Peyer's patch (tissue), 4 donors: ENCODE results near the gene MYEOV.

Experiments
- POLR2A ChIP-seq, 2 donors: fragments of 450-650 bp; IDR thresholded peaks; one replicate each; pipeline ENCODE4 v1.5.1; 2017; ENCODE audit warnings: antibody characterized with exemption in 2 of 2, mild to moderate bottlenecking in 2 of 2, moderate library complexity in 2 of 2
- TF ChIP-seq, protein P1 (sequence below), 6 experiments: fragments of 450-650 bp in 4 of 6; fragments of 200-600 bp in 2 of 6; sonication (generic) in 1 of 6; IDR thresholded peaks; one replicate each; pipeline ENCODE4 v1.5.1; 2017 to 2019; ENCODE audit warnings: antibody characterized with exemption in 6 of 6, mild to moderate bottlenecking in 3 of 6, moderate library complexity in 1 of 6

GRCh38 chr11:69308936-69309615 lies 15.1 kb downstream of the MYEOV start:
- TF ChIP-seq, protein P1, sequence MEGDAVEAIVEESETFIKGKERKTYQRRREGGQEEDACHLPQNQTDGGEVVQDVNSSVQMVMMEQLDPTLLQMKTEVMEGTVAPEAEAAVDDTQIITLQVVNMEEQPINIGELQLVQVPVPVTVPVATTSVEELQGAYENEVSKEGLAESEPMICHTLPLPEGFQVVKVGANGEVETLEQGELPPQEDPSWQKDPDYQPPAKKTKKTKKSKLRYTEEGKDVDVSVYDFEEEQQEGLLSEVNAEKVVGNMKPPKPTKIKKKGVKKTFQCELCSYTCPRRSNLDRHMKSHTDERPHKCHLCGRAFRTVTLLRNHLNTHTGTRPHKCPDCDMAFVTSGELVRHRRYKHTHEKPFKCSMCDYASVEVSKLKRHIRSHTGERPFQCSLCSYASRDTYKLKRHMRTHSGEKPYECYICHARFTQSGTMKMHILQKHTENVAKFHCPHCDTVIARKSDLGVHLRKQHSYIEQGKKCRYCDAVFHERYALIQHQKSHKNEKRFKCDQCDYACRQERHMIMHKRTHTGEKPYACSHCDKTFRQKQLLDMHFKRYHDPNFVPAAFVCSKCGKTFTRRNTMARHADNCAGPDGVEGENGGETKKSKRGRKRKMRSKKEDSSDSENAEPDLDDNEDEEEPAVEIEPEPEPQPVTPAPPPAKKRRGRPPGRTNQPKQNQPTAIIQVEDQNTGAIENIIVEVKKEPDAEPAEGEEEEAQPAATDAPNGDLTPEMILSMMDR (IDR thresholded peaks at IDR 0.05): no peak
- TF ChIP-seq POLR2A (IDR thresholded peaks at IDR 0.05): no peak
